Liver (tissue), 3 donors: ENCODE measurements around the gene TBC1D5.

Source experiments
- RAD21 ChIP-seq, 2 donors: IDR thresholded peaks; 2 replicates each; pipeline ENCODE4 v1.6.1; 2016; ENCODE audit warnings: antibody characterized with exemption in 2 of 2, mild to moderate bottlenecking in 2 of 2
- TAF1 ChIP-seq: conservative IDR thresholded peaks from 2 replicates; pipeline ENCODE4 v1.6.1; 2016; ENCODE audit warnings: antibody characterized with exemption, mild to moderate bottlenecking
- TF ChIP-seq, protein P1 (sequence below): fragments of 150-350 bp; IDR thresholded peaks from 2 replicates; pipeline ENCODE4 v1.5.1; 2017; ENCODE audit warnings: improper control_type of control experiment, low read depth, low read length; ENCODE audit not compliant: missing input control
- donor health status: healthy.
- donor health status: healthy.

- no peak for TF ChIP-seq RAD21 (IDR thresholded peaks at IDR 0.05)
- TF ChIP-seq TAF1 = no peak
- TF ChIP-seq, protein P1, sequence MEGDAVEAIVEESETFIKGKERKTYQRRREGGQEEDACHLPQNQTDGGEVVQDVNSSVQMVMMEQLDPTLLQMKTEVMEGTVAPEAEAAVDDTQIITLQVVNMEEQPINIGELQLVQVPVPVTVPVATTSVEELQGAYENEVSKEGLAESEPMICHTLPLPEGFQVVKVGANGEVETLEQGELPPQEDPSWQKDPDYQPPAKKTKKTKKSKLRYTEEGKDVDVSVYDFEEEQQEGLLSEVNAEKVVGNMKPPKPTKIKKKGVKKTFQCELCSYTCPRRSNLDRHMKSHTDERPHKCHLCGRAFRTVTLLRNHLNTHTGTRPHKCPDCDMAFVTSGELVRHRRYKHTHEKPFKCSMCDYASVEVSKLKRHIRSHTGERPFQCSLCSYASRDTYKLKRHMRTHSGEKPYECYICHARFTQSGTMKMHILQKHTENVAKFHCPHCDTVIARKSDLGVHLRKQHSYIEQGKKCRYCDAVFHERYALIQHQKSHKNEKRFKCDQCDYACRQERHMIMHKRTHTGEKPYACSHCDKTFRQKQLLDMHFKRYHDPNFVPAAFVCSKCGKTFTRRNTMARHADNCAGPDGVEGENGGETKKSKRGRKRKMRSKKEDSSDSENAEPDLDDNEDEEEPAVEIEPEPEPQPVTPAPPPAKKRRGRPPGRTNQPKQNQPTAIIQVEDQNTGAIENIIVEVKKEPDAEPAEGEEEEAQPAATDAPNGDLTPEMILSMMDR = no peak
These were observed 183.9 kb downstream of the TBC1D5 start for GRCh38 chr3:17558565-17558964.
